Neuron (in vitro differentiated cells): ENCODE data around the gene ZNF628.

Experiments
- H2AFZ ChIP-seq: one replicate; pipeline ENCODE4 v1.6.1; 2013; ENCODE audit warnings: low read depth, mild to moderate bottlenecking, inconsistent platforms, low read length, moderate library complexity
- H3K27me3 ChIP-seq: one replicate; pipeline ENCODE4 v1.6.1; 2013; ENCODE audit warnings: low read length; ENCODE audit not compliant: insufficient read depth
- H3K36me3 ChIP-seq: one replicate; pipeline ENCODE4 v1.6.1; 2013; ENCODE audit warnings: low read length; ENCODE audit not compliant: insufficient read depth
- H3K4me1 ChIP-seq: one replicate; pipeline ENCODE4 v1.6.1; 2013; ENCODE audit warnings: low read length; ENCODE audit not compliant: insufficient read depth
- H3K4me3 ChIP-seq: 2 replicates; pipeline ENCODE4 v1.5.1; 2013; ENCODE audit warnings: mild to moderate bottlenecking, low read length, moderate library complexity
- H3K9me3 ChIP-seq: one replicate; pipeline ENCODE4 v1.6.1; 2013; ENCODE audit warnings: low read length

The ZNF628 gene

DNA sequence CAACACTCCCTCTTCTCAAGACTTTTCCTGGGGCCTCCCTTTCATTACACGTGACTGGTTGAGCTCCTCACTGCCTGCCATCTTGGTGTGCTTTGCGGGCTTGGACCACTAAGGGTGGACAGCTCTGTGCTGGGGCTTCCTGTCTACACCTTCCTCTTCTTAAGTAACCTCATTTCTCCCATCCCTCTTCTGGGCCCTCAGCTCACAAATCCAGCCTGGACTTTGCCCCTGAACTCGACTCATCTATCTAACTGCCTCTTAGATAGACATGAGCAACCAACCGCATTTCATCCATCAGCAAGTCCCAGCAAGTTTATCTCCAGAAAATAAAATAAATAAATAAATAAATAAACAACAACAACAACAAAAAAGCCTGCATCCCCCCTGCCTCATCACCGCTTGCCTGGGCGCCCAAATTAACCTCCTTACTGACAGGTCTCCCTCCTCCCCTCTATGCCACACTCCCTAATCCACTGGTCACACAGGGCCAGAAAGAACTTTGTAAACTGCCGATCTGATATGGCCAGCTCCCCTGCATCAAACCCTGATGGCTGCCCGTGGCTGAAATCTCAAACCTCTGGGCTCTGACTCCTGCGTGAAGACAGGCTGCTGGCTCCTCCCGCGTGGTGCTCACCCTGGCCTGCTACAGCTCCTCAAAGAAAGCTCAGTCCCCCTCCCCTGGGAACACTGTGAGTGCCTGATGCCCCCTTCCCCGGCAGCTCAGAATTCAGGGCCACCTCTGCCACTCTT, 22.7 kb upstream of the ZNF628 start:
- Histone ChIP-seq H3K4me3 (no peak overlapping the region), H3K9me3 (no peaks in the 10 kb centered on the region), H3K27me3 (no peaks in the 10 kb centered on the region), H3K4me1 (peaks cover 25% of the 10 kb centered on the region), H2AFZ (no peak overlapping the region), H3K36me3 (peaks cover 2% of the 10 kb centered on the region)

- H3K36me3 ChIP-seq, result peaks cover 2% of the 10 kb centered on the region
- no peak overlapping the region for H3K4me3 ChIP-seq
- H3K4me1 ChIP-seq, result peaks cover 26% of the 10 kb centered on the region
- H3K9me3 ChIP-seq, result no peaks in the 10 kb centered on the region
- H3K27me3 ChIP-seq, result no peaks in the 10 kb centered on the region
- no peak overlapping the region for H2AFZ ChIP-seq
Observed at GRCh38 chr19:55454787-55455243, 21.6 kb upstream of the ZNF628 start.

DNA sequence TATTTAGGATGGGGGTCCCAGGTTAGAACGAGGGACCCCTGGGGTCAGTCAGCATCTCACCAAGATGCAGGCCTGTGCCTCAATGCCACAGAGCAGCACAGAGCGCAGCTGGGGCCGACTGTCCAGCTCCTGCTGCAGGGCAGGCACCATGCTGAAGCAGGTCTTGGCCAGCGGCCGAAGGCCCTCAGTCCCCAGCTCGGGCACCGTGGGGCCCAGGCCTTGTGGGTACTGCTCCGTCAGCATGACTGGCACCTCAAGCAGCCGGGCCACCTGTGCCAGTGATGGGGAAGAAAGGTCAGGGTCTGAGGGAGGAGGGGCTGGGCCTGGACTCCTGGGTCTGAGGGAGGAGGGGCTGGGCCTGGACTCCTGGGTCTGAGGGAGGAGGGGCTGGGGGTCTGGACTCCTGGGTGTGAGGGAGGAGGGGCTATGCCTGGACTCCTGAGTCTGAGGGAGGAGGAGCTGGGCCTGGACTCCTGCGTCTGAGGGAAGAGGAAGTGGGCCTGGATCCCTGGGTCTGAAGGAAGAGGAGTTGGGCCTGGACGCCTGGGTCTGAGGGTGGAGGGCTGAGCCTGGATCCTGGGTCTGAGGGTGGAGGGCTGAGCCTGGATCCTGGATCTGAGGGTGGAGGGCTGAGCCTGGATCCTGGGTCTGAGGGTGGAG, 20.7 kb upstream of the ZNF628 start:
- Histone ChIP-seq H3K4me3 (no peak overlapping the region), H3K4me1 (peaks cover 30% of the 10 kb centered on the region), H3K9me3 (no peaks in the 10 kb centered on the region), H3K36me3 (peaks cover 2% of the 10 kb centered on the region), H3K27me3 (no peaks in the 10 kb centered on the region), H2AFZ (no peak overlapping the region)

GRCh38 chr19:55456347-55456746, 20.1 kb upstream of the ZNF628 start:
- Histone ChIP-seq H2AFZ (no peak overlapping the region), H3K36me3 (peaks cover 2% of the 10 kb centered on the region), H3K9me3 (no peaks in the 10 kb centered on the region), H3K27me3 (no peaks in the 10 kb centered on the region), H3K4me3 (no peak overlapping the region), H3K4me1 (peaks cover 32% of the 10 kb centered on the region)

GRCh38 chr19:55457683-55458457, 18.5 kb upstream of the ZNF628 start:
- Histone ChIP-seq H3K4me1 (peaks cover 28% of the 10 kb centered on the region), H3K36me3 (peaks cover 2% of the 10 kb centered on the region), H3K9me3 (no peaks in the 10 kb centered on the region), H3K4me3 (no peak overlapping the region), H2AFZ (no peak overlapping the region), H3K27me3 (no peaks in the 10 kb centered on the region)

DNA sequence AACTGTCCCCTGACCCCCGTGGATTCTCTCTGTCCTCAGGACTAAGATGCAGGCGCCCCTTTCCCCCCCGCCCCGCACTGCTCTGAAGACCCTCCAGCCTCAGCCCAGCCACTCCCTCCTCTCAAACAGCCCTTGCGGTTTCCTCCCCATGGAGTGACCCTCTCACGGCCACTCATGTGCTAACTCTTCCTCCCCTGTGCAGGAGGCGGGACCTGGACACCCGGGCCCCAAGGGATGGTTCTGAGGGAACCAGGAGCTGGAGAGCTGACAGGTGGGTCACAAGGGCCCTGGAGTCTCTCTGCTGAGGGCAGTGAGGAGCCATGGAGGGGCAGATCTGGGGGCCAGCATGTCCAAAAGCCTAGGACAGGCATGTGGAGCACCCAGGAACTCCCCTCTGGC, 16.9 kb upstream of the ZNF628 start:
- peaks cover 11% of the 10 kb centered on the region for H3K27me3 ChIP-seq
- peak overlapping the region; percentile 83 for H3K4me3 ChIP-seq
- H2AFZ ChIP-seq, result no peak overlapping the region
- H3K4me1 ChIP-seq, result peaks cover 28% of the 10 kb centered on the region
- H3K9me3 ChIP-seq, result no peaks in the 10 kb centered on the region
- H3K36me3 ChIP-seq, result peaks cover 2% of the 10 kb centered on the region

- peaks cover 28% of the 10 kb centered on the region for H3K4me1 ChIP-seq
- H3K36me3 ChIP-seq, result peaks cover 2% of the 10 kb centered on the region
- H3K4me3 ChIP-seq, result peak overlapping the region; percentile 83
Observed at GRCh38 chr19:55459950-55460657, 16.3 kb upstream of the ZNF628 start.

GRCh38 chr19:55460670-55461258, 15.7 kb upstream of the ZNF628 start:
- peaks cover 28% of the 10 kb centered on the region for H3K4me1 ChIP-seq
- peaks cover 2% of the 10 kb centered on the region for H3K36me3 ChIP-seq
- peaks cover 16% of the 10 kb centered on the region for H3K27me3 ChIP-seq

More at GRCh38 chr19:55459950-55460657, 16.3 kb upstream of the ZNF628 start:
- Histone ChIP-seq H3K27me3 (peaks cover 11% of the 10 kb centered on the region), H2AFZ (no peak overlapping the region), H3K9me3 (no peaks in the 10 kb centered on the region)

DNA sequence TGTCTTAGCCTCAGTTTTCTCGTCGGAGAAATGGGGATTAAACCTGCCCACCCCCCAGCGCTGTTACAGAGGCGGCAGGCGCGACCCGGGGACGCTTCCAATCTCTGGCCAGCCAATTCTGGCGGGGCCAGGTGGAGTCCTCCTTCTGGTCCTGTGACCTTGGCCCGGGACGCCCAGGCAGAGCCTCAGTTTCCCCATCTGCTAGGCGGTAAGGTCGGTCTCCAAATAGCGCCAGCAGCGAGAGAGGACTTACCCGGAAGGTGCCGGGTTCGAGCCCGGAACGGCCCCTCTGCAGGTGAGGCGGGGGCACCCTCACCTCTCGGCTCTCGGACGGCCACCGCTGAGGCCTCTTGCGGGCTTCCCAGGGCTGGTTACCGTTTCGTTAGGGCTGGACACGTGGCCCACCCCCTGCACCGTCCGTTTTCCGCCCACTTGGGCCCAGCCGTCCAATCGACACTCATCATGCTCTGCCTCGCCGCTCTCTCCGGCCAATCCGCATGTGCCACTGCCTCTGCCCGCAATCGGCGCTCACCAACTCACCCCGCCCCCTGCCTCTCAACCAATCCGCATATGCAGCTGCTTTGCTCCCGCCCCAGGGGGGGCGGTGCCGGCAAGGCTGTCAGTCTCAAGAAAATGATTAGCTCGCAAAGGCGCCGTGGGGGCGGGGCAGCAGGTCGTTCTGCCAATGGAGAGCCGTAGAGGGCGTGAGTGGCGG, 15.0 kb upstream of the ZNF628 start, which contains the start of gene ISOC2:
TSS of gene ISOC2 (minus strand) at position 384 of the 715 bp plus-strand sequence. CDS start 5,156 bp downstream, outside the sequence.
- Histone ChIP-seq H3K4me1 (peaks cover 28% of the 10 kb centered on the region), H3K9me3 (no peaks in the 10 kb centered on the region), H3K36me3 (no peaks in the 10 kb centered on the region), H3K4me3 (peak within 1 kb of the TSS; percentile 83), H2AFZ (peak within 1 kb of the TSS; percentile 84), H3K27me3 (peaks cover 19% of the 10 kb centered on the region)

More at GRCh38 chr19:55460670-55461258, 15.7 kb upstream of the ZNF628 start:
- Histone ChIP-seq H3K4me3 (peak overlapping the region; percentile 83), H2AFZ (peak overlapping the region; percentile 84), H3K9me3 (no peaks in the 10 kb centered on the region)

GRCh38 chr19:55461974-55462626, 14.3 kb upstream of the ZNF628 start:
- Histone ChIP-seq H2AFZ (no peak overlapping the region), H3K9me3 (no peaks in the 10 kb centered on the region), H3K27me3 (peaks cover 19% of the 10 kb centered on the region), H3K4me3 (peak overlapping the region; percentile 37), H3K4me1 (peaks cover 28% of the 10 kb centered on the region), H3K36me3 (no peaks in the 10 kb centered on the region)

GRCh38 chr19:55462722-55463121, 13.7 kb upstream of the ZNF628 start:
- Histone ChIP-seq H3K4me3 (no peak overlapping the region), H3K9me3 (no peaks in the 10 kb centered on the region), H3K27me3 (peaks cover 19% of the 10 kb centered on the region), H3K36me3 (no peaks in the 10 kb centered on the region), H3K4me1 (peaks cover 28% of the 10 kb centered on the region), H2AFZ (no peak overlapping the region)
